ENCODE measurements around the gene MYO1A. TPM values are rescaled to one million over a fixed set of nuclear protein-coding genes. Genes with fewer than 3 reads are reported as not detected.
A peak's percentile ranks its signal among the peaks of the same experiment; 100 is the strongest.

MYO1A gene
- 0.11 and 3.8 TPM in 2 replicates for total RNA-seq (2014; rRNA removed; shearing (Covaris generic); ENCODE audit: low replicate concordance)

- Histone ChIP-seq H3K9ac (ENCODE audit: low read length) (no peak within 1 kb of the TSS), H3K9me3 (ENCODE audit: low read length) (no peaks in the 10 kb centered on the region), H3K79me2 (ENCODE audit: low read length) (no peaks in the 10 kb centered on the region), H3K4me3 (ENCODE audit: low read length) (no peak within 1 kb of the TSS), H3K36me3 (ENCODE audit: insufficient read depth, low read length) (no peaks in the 10 kb centered on the region), H3K4me1 (ENCODE audit: low read length) (peaks cover 8% of the 10 kb centered on the region), H3K27me3 (ENCODE audit: low read length) (no peaks in the 10 kb centered on the region), H3K27ac (ENCODE audit: low read length) (no peak within 1 kb of the TSS), H4K20me1 (ENCODE audit: insufficient read depth, low read depth, low read length) (no peaks in the 10 kb centered on the region), H3K9me2 (replicated peaks; ENCODE audit: insufficient read depth, low read length) (no peaks in the 10 kb centered on the region), H3K4me2 (ENCODE audit: low read depth, low read length, poor library complexity, severe bottlenecking) (no peak within 1 kb of the TSS), H2AFZ (ENCODE audit: low read length) (no peak within 1 kb of the TSS)
- no peak for DNase-seq
Observed at GRCh38 chr12:57049890-57050289, at the start of gene MYO1A. Gene MYO1A (minus strand): TSS chr12:57050129. CDS start chr12:57048323, 1,806 bp downstream.

- Histone ChIP-seq H3K36me3 (ENCODE audit: insufficient read depth, low read length) (peaks cover 49% of the 10 kb centered on the region; the same call in 1 of the 2 replicates), H3K27me3 (ENCODE audit: low read length) (no peaks in the 10 kb centered on the region), H4K20me1 (ENCODE audit: insufficient read depth, low read depth, low read length) (no peaks in the 10 kb centered on the region), H3K9me2 (replicated peaks; ENCODE audit: insufficient read depth, low read length) (no peaks in the 10 kb centered on the region), H3K79me2 (ENCODE audit: low read length) (no peaks in the 10 kb centered on the region), H3K9me3 (ENCODE audit: low read length) (no peaks in the 10 kb centered on the region), H3K9ac (ENCODE audit: low read length) (no peak overlapping the region), H3K4me1 (ENCODE audit: low read length) (peaks cover 22% of the 10 kb centered on the region), H2AFZ (ENCODE audit: low read length) (no peak overlapping the region), H3K4me2 (ENCODE audit: low read depth, low read length, poor library complexity, severe bottlenecking) (no peak overlapping the region), H3K27ac (ENCODE audit: low read length) (0 out of 2 replicates have a peak overlapping the region, but pooled peaks have one; percentile 22), H3K4me3 (ENCODE audit: low read length) (no peak overlapping the region)
- DNase-seq: no peak
Observed at GRCh38 chr12:57099047-57099714, 49.3 kb upstream of the MYO1A start.

- H3K79me2 ChIP-seq (ENCODE audit: low read length): no peaks in the 10 kb centered on the region
- no peak overlapping the region for H2AFZ ChIP-seq (ENCODE audit: low read length)
- no peaks in the 10 kb centered on the region for H3K9me2 ChIP-seq (replicated peaks; ENCODE audit: insufficient read depth, low read length)
- DNase-seq: no peak
- peaks cover 28% of the 10 kb centered on the region for H3K4me1 ChIP-seq (ENCODE audit: low read length)
- no peaks in the 10 kb centered on the region for H4K20me1 ChIP-seq (ENCODE audit: insufficient read depth, low read depth, low read length)
- no peaks in the 10 kb centered on the region for H3K9me3 ChIP-seq (ENCODE audit: low read length)
- H3K4me3 ChIP-seq (ENCODE audit: low read length): no peak overlapping the region
- no peaks in the 10 kb centered on the region for H3K27me3 ChIP-seq (ENCODE audit: low read length)
- H3K9ac ChIP-seq (ENCODE audit: low read length): no peak overlapping the region
- H3K36me3 ChIP-seq (ENCODE audit: insufficient read depth, low read length): peaks cover 49% of the 10 kb centered on the region; the same call in 1 of the 2 replicates
- H3K27ac ChIP-seq (ENCODE audit: low read length): 0 out of 2 replicates have a peak overlapping the region, but pooled peaks have one; percentile 22
- no peak overlapping the region for H3K4me2 ChIP-seq (ENCODE audit: low read depth, low read length, poor library complexity, severe bottlenecking)
Observed at GRCh38 chr12:57098546-57098945, 48.6 kb upstream of the MYO1A start.

- H3K9me3 ChIP-seq (ENCODE audit: low read length): no peaks in the 10 kb centered on the region
- no peaks in the 10 kb centered on the region for H3K79me2 ChIP-seq (ENCODE audit: low read length)
- DNase-seq: no peak
- no peak overlapping the region for H3K4me2 ChIP-seq (ENCODE audit: low read depth, low read length, poor library complexity, severe bottlenecking)
- no peaks in the 10 kb centered on the region for H3K9me2 ChIP-seq (replicated peaks; ENCODE audit: insufficient read depth, low read length)
- no peak overlapping the region for H3K4me3 ChIP-seq (ENCODE audit: low read length)
- no peaks in the 10 kb centered on the region for H3K27me3 ChIP-seq (ENCODE audit: low read length)
- no peak overlapping the region for H3K27ac ChIP-seq (ENCODE audit: low read length)
- H4K20me1 ChIP-seq (ENCODE audit: insufficient read depth, low read depth, low read length): no peaks in the 10 kb centered on the region
- no peak overlapping the region for H3K9ac ChIP-seq (ENCODE audit: low read length)
- H3K4me1 ChIP-seq (ENCODE audit: low read length): peaks cover 39% of the 10 kb centered on the region
- H3K36me3 ChIP-seq (ENCODE audit: insufficient read depth, low read length): peaks cover 47% of the 10 kb centered on the region; the same call in 1 of the 2 replicates
- H2AFZ ChIP-seq (ENCODE audit: low read length): no peak overlapping the region
Observed at GRCh38 chr12:57097554-57097835, 47.6 kb upstream of the MYO1A start.

GRCh38 chr12:57096748-57097553 lies 47.0 kb upstream of the MYO1A start:
- H2AFZ ChIP-seq (ENCODE audit: low read length): no peak overlapping the region
- H3K9me2 ChIP-seq (replicated peaks; ENCODE audit: insufficient read depth, low read length): no peaks in the 10 kb centered on the region
- no peaks in the 10 kb centered on the region for H4K20me1 ChIP-seq (ENCODE audit: insufficient read depth, low read depth, low read length)
- H3K9ac ChIP-seq (ENCODE audit: low read length): no peak overlapping the region
- no peaks in the 10 kb centered on the region; the same call in 1 of the 2 replicates for H3K79me2 ChIP-seq (ENCODE audit: low read length)
- H3K27me3 ChIP-seq (ENCODE audit: low read length): no peaks in the 10 kb centered on the region
- no peak overlapping the region for H3K27ac ChIP-seq (ENCODE audit: low read length)
- H3K9me3 ChIP-seq (ENCODE audit: low read length): no peaks in the 10 kb centered on the region
- peak; percentile 41 for DNase-seq
- peaks cover 44% of the 10 kb centered on the region for H3K4me1 ChIP-seq (ENCODE audit: low read length)
- H3K36me3 ChIP-seq (ENCODE audit: insufficient read depth, low read length): peaks cover 44% of the 10 kb centered on the region; the same call in 1 of the 2 replicates
- no peak overlapping the region for H3K4me3 ChIP-seq (ENCODE audit: low read length)
- no peak overlapping the region for H3K4me2 ChIP-seq (ENCODE audit: low read depth, low read length, poor library complexity, severe bottlenecking)

GRCh38 chr12:57096099-57096572 lies 46.2 kb upstream of the MYO1A start:
- no peaks in the 10 kb centered on the region for H3K9me3 ChIP-seq (ENCODE audit: low read length)
- no peak overlapping the region for H3K4me2 ChIP-seq (ENCODE audit: low read depth, low read length, poor library complexity, severe bottlenecking)
- peak overlapping the region; percentile 83; the same call in 1 of the 2 replicates for H3K27ac ChIP-seq (ENCODE audit: low read length)
- H2AFZ ChIP-seq (ENCODE audit: low read length): no peak overlapping the region
- peak; percentile 43 for DNase-seq
- no peaks in the 10 kb centered on the region for H4K20me1 ChIP-seq (ENCODE audit: insufficient read depth, low read depth, low read length)
- peaks cover 44% of the 10 kb centered on the region; the same call in 1 of the 2 replicates for H3K36me3 ChIP-seq (ENCODE audit: insufficient read depth, low read length)
- peaks cover 6% of the 10 kb centered on the region; the same call in 1 of the 2 replicates for H3K79me2 ChIP-seq (ENCODE audit: low read length)
- no peaks in the 10 kb centered on the region for H3K9me2 ChIP-seq (replicated peaks; ENCODE audit: insufficient read depth, low read length)
- H3K4me3 ChIP-seq (ENCODE audit: low read length): no peak overlapping the region
- peaks cover 52% of the 10 kb centered on the region for H3K4me1 ChIP-seq (ENCODE audit: low read length)
- H3K27me3 ChIP-seq (ENCODE audit: low read length): no peaks in the 10 kb centered on the region
- peak overlapping the region; percentile 26; the same call in 1 of the 2 replicates for H3K9ac ChIP-seq (ENCODE audit: low read length)

GRCh38 chr12:57095440-57095839 lies 45.5 kb upstream of the MYO1A start:
- Histone ChIP-seq H3K36me3 (ENCODE audit: insufficient read depth, low read length) (peaks cover 44% of the 10 kb centered on the region; the same call in 1 of the 2 replicates), H3K9me3 (ENCODE audit: low read length) (no peaks in the 10 kb centered on the region), H3K27ac (ENCODE audit: low read length) (peak overlapping the region; percentile 83), H3K4me3 (ENCODE audit: low read length) (no peak overlapping the region), H3K79me2 (ENCODE audit: low read length) (peaks cover 13% of the 10 kb centered on the region), H4K20me1 (ENCODE audit: insufficient read depth, low read depth, low read length) (no peaks in the 10 kb centered on the region), H3K9ac (ENCODE audit: low read length) (peak overlapping the region; percentile 68; the same call in 1 of the 2 replicates), H3K4me1 (ENCODE audit: low read length) (peaks cover 58% of the 10 kb centered on the region), H3K9me2 (replicated peaks; ENCODE audit: insufficient read depth, low read length) (no peaks in the 10 kb centered on the region), H3K4me2 (ENCODE audit: low read depth, low read length, poor library complexity, severe bottlenecking) (no peak overlapping the region), H3K27me3 (ENCODE audit: low read length) (no peaks in the 10 kb centered on the region), H2AFZ (ENCODE audit: low read length) (no peak overlapping the region)
- peak; percentile 57 for DNase-seq
